GM18909 (cell line): ENCODE data around the gene ATP13A3.
A peak's percentile ranks its signal among the peaks of the same experiment; 100 is the strongest.

Experiments used
- ATAC-seq: cut with Tn5 transposase; IDR thresholded peaks from one replicate; pipeline ENCODE4 v1.9.1; 2021; ENCODE audit warnings: mild to moderate bottlenecking; ENCODE audit not compliant: unreplicated experiment, poor library complexity

The ATP13A3 gene

GRCh38 chr3:194481525-194482195 is 5.1 kb downstream of the ATP13A3 start:
- no peak for ATAC-seq

GRCh38 chr3:194481103-194481502 is 5.7 kb downstream of the ATP13A3 start:
- ATAC-seq: no peak

DNA sequence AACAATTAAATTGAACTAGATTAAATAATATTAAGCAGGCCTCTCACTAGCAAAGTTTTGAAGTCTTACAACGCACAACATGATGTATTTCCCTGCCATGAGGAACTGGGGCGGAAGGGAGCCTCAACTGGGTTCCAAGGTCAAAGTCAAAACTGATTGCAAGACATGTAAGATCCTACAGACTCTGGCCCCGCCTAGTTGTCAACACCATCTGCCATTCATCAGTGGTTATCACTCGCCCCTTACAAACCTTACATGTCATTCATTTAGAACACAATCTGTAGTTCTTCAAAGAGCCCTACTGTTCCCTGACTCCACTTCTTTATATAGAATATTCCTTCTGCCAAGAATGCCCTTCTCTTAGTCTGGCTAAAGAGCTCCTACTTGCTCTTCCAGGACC is 10.0 kb downstream of the ATP13A3 start:
- ATAC-seq: no peak

- ATAC-seq: no peak
Observed at GRCh38 chr3:194475978-194476377, 10.8 kb downstream of the ATP13A3 start.

- no peak for ATAC-seq
Observed at GRCh38 chr3:194475138-194475932, 11.5 kb downstream of the ATP13A3 start.

GRCh38 chr3:194474675-194475074 is 12.1 kb downstream of the ATP13A3 start:
- no peak for ATAC-seq

GRCh38 chr3:194472290-194472920 is 14.4 kb downstream of the ATP13A3 start:
- peak; percentile 73 for ATAC-seq

DNA sequence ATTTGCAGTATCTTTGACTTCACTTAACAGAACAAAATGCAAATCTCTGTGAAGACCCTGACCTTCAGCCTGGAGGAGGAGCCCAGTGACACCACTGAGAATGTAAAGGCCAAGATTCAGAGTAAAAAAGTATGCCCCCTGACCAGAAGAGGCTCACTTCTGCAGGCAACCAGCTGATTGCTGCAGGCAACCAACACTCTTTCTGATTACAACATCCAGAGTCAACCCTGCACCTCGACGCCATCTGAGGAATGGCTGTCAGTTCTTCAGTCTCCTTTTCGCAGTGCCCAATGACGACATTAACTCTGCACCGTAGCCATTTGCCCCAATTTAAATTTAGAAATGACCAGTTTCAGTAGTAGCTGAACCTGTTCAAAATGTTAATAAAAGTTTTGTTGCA is 14.9 kb downstream of the ATP13A3 start:
- no peak for ATAC-seq

DNA sequence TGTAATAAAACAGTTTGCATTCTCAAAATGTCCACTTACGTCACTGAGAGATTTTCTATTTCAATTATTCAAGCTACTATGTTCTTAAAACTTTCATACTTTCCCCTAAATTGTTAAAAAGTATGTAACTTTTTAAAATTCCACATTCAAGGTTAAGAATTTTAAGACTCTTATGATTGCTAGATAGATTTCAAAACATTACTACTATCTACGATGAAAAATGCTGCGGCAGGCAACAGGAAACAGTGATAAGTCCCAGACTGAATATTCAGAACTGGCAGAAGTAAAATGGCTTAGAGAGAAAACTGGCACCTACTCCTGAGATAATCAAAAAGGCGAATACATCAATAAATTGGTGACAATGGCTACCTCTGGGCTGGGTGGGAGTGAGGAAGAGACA is 16.2 kb downstream of the ATP13A3 start:
- no peak for ATAC-seq

- ATAC-seq: no peak
Observed at GRCh38 chr3:194469977-194470376, 16.8 kb downstream of the ATP13A3 start.

- ATAC-seq: no peak
Observed at GRCh38 chr3:194468086-194468485, 18.7 kb downstream of the ATP13A3 start.

DNA sequence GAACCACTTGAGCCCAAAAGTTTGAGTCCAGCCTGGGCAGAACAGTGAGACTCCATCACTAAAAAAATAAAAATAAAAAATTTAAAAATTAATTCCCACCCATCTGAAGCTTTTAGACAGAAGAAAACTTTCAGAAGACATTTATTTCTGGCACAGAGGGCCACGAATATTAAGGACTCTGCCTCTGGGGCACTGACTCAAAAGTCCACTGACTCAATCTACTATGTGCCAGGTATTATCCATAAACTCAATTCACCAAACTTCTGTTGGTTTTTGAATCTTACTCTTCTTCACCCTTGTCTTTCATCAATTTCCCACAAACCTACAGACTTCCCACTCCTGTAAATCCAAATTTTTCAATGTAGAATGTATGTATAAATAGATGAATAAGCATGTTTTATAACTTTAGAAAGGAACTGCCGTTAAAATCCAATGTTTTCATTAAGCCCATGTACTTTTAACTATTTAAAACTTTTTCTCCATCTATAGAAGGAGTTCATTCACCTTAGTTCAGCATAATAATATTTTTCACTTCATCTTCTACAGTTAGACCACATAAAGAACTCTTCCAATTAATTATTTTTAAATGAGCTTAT is 19.9 kb downstream of the ATP13A3 start:
- ATAC-seq: no peak

GRCh38 chr3:194465920-194466570 is 20.8 kb downstream of the ATP13A3 start:
- ATAC-seq: no peak

DNA sequence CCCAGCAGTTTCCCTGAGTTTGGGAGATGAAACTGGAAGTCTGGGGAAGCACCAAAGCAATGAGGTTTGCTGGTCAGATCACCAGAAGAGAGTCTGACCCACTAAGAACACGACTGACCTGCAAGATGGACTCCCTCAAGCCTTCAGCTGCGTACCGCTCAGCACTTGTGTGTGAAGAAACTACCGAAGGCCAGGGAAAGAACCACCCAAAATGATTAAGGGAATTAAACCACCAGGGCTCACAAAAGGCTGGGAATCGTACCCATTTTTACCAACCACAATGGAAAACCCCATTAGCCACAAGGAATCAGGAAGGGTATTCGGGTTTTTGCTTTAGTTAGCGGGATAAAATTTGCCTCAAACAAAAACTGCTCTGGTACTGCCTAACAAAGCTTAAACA is 21.6 kb downstream of the ATP13A3 start:
- ATAC-seq: no peak

- no peak for ATAC-seq
Observed at GRCh38 chr3:194464692-194465091, 22.1 kb downstream of the ATP13A3 start.

DNA sequence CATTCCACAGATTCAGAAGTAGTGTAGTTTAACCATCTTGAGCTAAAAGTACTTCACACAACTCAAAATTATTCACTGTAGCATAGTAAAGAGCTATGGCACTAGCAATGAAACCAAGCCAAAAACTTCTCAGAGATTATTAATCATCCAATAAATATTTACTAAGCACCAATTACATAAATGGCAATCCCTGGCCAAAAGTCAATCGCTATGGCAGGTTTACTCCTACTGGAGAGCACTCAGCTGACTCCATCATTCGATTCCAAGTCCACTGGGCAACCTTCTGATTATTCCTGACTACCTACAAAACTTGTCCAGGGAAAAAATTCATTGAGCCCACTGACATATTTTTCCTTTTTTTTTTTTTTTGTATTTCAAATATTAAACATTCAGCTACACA is 23.9 kb downstream of the ATP13A3 start:
- ATAC-seq: no peak

GRCh38 chr3:194460566-194460965 is 26.2 kb downstream of the ATP13A3 start:
- ATAC-seq: no peak

DNA sequence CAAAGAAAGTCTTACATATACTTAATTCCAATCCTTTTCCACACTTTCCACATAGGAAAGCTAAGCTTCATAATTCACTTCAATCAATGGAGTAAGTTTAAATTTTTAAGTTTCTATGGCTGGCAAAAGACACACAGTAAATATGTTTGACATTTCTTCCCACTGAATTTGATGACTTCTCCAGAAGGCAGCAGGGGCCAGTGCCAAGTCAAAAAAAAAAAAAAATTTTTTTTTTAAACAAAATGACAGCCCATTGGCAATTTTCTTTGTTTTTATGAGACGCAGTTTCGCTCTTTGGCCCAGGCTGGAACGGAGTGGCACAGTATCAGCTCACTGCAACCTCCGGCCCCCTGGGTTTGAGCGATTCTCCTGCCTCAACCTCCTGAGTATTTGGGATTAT is 28.7 kb downstream of the ATP13A3 start:
- ATAC-seq: no peak

- ATAC-seq: no peak
Observed at GRCh38 chr3:194455481-194455880, 31.3 kb downstream of the ATP13A3 start.

- ATAC-seq: no peak
Observed at GRCh38 chr3:194450341-194450740, 36.5 kb downstream of the ATP13A3 start.

GRCh38 chr3:194449913-194450312 is 36.9 kb downstream of the ATP13A3 start:
- no peak for ATAC-seq
